ENCODE data around the gene TLE3.

TLE3 gene

DNA sequence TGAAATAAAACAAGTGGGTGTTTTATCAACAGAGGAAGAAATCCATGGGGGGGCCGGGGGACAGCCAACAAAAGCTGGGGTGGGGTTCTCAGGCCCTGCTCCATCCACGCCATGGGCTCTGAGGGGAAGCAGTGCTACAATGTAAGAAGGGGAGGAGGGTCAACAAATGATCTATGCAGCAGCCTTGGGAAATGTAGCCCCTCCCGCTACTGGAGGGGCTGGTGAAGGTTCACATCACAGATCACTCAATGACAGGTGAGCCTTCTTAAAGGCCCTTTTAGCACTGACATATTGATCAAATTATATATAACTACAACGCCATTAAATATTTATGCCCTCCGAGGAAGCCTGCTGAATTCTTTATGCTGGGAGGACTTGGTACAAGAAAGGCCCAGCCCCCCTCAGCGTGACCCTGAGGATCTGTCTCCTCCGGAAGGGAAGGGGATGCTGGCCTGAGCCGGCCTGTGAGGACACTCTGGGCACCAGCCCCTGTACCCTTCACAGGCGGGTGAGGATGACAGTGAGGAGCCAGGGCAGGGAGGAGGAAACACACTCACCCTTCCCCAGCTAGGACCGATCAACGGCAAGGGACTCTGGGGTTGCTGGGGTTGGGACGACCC, 15.3 kb downstream of the TLE3 start:
- DNase-seq: no peak

- DNase-seq: no peak
Measured at GRCh38 chr15:70081612-70082011, 16.1 kb downstream of the TLE3 start.

GRCh38 chr15:70080347-70080746, 17.4 kb downstream of the TLE3 start:
- no peak for DNase-seq

DNA sequence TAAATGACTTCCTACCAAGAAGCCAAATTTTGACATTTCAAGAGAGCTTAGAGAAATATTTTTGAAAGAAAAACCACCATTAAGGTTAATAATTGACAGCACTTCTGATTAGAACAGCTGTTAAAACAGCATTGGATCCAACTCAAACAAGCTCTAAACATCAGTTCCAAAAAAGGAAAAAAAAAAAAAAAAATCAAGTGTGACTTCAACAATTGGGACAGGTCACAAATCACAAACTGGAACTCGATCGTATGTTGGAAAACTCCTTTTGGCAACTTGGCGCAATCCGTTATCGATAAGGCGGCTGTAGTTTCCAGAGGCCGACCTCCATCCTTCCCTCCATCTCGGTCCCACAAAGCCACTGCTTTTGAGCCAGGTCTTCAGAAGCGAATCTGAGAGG, 17.8 kb downstream of the TLE3 start:
- DNase-seq: no peak

GRCh38 chr15:70078578-70079417, 18.9 kb downstream of the TLE3 start:
- no peak for DNase-seq

DNA sequence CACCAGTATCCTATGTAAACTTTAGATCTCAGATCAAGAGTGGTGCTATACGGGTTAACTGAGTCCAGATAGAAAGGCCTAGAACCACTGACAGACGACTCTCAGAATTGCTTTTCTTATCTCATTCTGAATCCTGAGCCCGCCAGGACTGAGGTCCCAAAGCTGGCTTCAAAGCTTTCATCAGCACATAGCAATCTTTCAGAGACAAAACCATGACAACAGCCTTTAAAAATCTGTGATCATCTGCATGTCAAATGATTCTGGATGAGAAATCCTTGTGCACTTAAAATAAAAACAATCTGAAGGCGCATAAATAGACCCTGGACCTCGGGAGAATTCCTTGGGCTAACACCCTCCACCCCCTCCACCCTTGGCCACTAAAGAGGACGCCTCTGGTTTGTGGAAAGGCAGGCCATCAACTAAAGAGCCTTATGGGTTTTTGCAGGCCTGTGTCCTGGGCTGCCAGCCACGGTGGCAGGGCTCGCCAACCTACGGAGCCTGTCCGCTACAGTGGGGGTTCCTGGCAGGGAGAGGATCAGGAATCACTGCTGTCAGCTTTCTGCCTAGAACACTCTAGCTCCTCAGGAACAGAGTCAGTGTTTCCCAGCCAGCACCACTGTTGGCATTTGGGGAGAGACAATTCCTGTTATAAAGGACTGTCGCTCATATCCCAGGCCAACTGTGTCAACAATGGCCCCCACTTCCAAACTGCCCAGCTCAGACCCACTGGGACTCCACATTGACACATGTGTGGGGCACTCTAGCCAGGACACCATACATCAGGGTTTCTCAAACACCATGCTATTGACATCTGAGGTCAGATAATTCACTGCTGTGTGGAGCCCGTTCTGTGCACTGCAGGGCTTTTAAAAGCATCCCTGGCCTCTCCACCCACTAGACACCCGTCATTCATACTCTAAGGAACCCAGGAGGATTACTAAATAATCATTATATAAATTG, 20.2 kb downstream of the TLE3 start:
- DNase-seq: no peak

DNA sequence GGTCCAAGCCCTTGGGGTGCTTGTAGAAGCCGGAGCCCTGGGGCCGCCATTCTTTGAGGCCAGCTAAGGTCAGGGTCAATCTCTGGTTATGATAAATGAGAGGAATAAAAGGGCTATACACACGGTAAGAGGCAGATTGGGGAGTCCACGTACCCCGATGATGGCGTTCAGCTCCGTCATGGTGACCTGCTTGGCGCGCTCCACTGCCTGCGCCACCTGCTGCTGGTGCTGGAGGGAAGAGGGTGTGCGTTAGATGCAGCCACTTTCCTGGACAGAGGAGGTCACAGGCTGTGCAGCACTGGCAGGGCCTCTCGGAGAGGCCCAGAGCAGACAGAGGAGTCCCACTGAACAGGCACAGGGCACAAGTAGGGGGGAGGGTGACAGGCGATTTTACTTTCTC, 23.3 kb downstream of the TLE3 start:
- no peak for DNase-seq

DNA sequence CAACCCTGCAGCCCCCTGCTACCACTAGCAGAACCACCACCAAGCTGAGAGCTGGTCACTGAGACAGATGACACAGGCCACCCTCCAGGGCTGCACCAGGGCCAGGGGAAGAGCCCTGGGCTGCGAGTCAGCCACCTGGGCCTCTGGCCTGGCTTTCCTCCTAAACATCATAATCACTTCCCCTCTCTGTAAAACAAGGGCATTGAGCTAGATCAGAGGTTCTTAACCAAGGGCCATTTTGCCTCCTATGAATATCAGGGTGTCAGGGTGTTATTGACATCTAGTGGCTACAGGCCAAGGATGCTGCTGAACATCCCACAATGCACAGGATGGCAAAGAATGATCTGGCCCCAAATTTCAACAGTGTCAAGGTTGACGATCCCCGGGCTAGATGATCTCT, 25.2 kb downstream of the TLE3 start:
- DNase-seq: no peak

- no peak for DNase-seq
Measured at GRCh38 chr15:70071799-70072198, 25.9 kb downstream of the TLE3 start.

DNA sequence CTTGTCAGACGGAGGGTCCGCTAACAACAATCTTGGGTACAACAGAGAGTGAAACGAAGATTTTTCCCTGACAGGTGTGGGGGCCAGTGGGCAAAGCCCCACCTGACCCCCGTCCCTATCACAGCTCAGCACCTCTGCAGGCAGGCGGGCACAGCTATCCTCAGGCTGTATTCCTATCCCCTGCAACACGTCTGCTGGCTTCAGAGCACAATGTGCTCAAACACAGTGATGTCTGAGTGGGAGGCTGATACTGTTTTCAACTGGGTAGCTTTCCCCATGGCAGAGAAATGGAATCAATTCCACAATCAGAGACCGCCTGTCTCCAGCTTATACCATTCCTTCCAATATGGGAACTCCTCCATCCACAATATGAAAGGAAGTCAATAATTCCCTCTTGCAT, 28.0 kb downstream of the TLE3 start:
- DNase-seq: no peak

GRCh38 chr15:70068783-70069565, 28.7 kb downstream of the TLE3 start:
- no peak for DNase-seq

GRCh38 chr15:70067681-70068080, 30.0 kb downstream of the TLE3 start:
- DNase-seq: no peak

- no peak for DNase-seq
Measured at GRCh38 chr15:70067011-70067410, 30.7 kb downstream of the TLE3 start.

- no peak for DNase-seq
Measured at GRCh38 chr15:70066447-70066846, 31.3 kb downstream of the TLE3 start.

DNA sequence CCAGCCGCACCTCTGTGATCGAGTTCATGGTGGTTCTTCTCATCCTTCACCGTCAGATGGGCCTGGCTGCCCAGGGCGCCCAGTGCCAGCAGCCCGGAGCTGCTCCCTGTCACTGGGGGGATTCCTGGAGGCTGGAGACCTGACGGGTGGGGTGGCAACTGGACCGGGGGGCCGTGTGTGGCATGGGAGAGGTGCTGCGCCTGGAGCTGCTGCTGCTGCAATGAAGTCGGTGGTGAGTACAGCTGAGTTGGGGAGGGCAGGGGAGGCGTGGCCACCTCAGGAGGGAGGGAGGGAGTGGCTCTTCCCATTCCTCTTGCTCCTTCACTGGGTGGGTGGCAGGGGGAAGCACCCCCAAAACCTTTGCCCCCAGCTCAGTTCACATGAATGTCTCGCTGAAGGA, 31.7 kb downstream of the TLE3 start:
- no peak for DNase-seq

GRCh38 chr15:70065006-70065722, 32.6 kb downstream of the TLE3 start:
- DNase-seq: no peak

DNA sequence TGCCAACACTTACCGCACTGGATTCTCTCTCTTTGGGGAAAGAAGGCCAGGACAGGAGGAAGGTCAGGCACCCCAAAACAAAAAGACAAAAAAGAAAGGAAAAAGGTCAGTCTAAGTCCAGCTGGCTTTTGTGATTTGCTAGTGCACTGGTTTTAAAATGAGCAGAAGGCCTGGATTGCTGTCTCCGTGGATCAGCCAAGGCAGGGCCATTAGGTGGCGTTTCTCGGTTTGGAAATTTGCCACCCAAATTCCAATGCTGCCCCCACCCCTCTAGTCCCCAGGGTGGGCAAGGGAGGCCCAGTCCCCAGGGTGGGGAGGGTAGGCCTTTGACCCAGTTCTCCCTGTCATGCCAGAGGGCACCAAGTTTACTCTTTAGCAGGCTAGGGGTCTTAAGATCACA, 33.3 kb downstream of the TLE3 start:
- no peak for DNase-seq

DNA sequence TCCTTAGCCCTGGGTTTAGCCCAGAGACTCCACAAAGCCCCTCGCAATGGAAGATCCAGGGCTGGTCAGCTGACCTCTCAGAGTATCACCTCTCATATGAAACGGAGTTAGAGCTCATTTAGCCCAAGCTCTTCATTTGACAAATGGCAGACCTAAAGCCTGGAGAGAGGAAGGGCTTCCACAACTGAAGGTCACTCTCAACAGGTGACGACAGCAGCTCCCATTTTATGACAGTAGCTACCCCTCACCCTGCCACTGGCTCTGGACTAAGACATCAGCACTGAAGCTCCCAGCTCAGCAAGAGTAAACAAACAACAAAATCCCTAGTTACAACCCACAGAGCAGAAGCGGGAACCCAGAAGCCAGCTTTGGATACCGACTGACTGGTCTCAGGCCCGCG, 33.7 kb downstream of the TLE3 start:
- DNase-seq: no peak

DNA sequence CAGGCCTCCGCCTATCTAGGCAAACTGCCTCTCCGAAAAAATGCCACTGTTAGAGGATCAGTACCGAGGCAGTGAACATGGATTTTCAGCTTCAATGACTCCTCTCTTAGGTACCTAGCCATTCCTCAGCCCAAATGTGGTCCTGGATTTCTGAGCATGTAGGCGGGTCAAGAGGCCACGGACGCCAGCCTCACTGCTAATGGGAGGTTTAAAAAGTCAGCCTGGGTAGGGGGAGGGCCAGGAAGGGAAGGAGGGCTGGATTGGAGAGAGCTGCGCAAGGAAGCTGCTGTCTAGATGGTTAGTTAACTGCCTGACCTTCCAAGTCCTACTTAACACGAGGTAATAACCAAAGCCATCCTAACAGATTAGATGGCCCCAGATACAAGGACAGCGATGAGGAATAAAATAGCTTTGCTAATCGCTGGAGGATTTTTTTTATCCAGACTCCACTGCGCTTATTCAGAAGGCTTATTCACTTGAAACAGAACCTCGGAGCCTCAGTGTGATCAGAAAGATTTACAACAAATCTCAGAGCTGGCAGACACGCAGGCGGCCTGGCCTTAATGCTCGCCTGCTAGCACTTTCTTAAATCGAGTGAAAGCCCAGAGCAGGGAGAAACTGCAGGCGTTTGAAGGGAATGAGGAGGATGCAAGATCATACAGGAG, 34.3 kb downstream of the TLE3 start:
- DNase-seq: no peak

- DNase-seq: no peak
Measured at GRCh38 chr15:70062321-70062956, 35.3 kb downstream of the TLE3 start.

- no peak for DNase-seq
Measured at GRCh38 chr15:70061696-70062270, 35.9 kb downstream of the TLE3 start.

Measured in activated CD4-positive, alpha-beta T cell treated with anti-CD3 and anti-CD28 coated beads for 4 hours (primary cell).